ENCODE data around the gene DCST1.

The DCST1 gene

GRCh38 chr1:155080312-155081228 is 46.9 kb downstream of the DCST1 start:
- TF ChIP-seq GATA3 (IDR thresholded peaks at IDR 0.05; ENCODE audit: low read depth, low read length) = no peak
- no peak for TF ChIP-seq GATA2 (IDR thresholded peaks at IDR 0.05; ENCODE audit: low read depth, low read length)

GRCh38 chr1:155081472-155082300 is 48.1 kb downstream of the DCST1 start:
- TF ChIP-seq GATA2 (IDR thresholded peaks at IDR 0.05; ENCODE audit: low read depth, low read length) = no peak
- TF ChIP-seq GATA3 (IDR thresholded peaks at IDR 0.05; ENCODE audit: low read depth, low read length) = no peak

GRCh38 chr1:155082301-155083051 is 48.9 kb downstream of the DCST1 start:
- TF ChIP-seq GATA2 (IDR thresholded peaks at IDR 0.05; ENCODE audit: low read depth, low read length) (no peak), GATA3 (IDR thresholded peaks at IDR 0.05; ENCODE audit: low read depth, low read length) (no peak)

- no peak for TF ChIP-seq GATA3 (IDR thresholded peaks at IDR 0.05; ENCODE audit: low read depth, low read length)
- no peak for TF ChIP-seq GATA2 (IDR thresholded peaks at IDR 0.05; ENCODE audit: low read depth, low read length)
These were observed 49.5 kb downstream of the DCST1 start for GRCh38 chr1:155083052-155083541.

- TF ChIP-seq GATA2 (IDR thresholded peaks at IDR 0.05; ENCODE audit: low read depth, low read length) = no peak
- TF ChIP-seq GATA3 (IDR thresholded peaks at IDR 0.05; ENCODE audit: low read depth, low read length) = no peak
These were observed 50.5 kb downstream of the DCST1 start for GRCh38 chr1:155083865-155084721.

- TF ChIP-seq GATA2 (IDR thresholded peaks at IDR 0.05; ENCODE audit: low read depth, low read length) (no peak; the same call in 1 of the 2 replicates), GATA3 (IDR thresholded peaks at IDR 0.05; ENCODE audit: low read depth, low read length) (no peak)
These were observed 51.3 kb downstream of the DCST1 start for GRCh38 chr1:155084722-155085503.

- no peak for TF ChIP-seq GATA3 (IDR thresholded peaks at IDR 0.05; ENCODE audit: low read depth, low read length)
- TF ChIP-seq GATA2 (IDR thresholded peaks at IDR 0.05; ENCODE audit: low read depth, low read length) = no peak
These were observed 52.0 kb downstream of the DCST1 start for GRCh38 chr1:155085504-155086127.

- no peak for TF ChIP-seq GATA2 (IDR thresholded peaks at IDR 0.05; ENCODE audit: low read depth, low read length)
- no peak for TF ChIP-seq GATA3 (IDR thresholded peaks at IDR 0.05; ENCODE audit: low read depth, low read length)
These were observed 52.6 kb downstream of the DCST1 start for GRCh38 chr1:155086128-155086741.

GRCh38 chr1:155086856-155087535 is 53.4 kb downstream of the DCST1 start:
- no peak for TF ChIP-seq GATA2 (IDR thresholded peaks at IDR 0.05; ENCODE audit: low read depth, low read length)
- no peak for TF ChIP-seq GATA3 (IDR thresholded peaks at IDR 0.05; ENCODE audit: low read depth, low read length)

- TF ChIP-seq GATA3 (IDR thresholded peaks at IDR 0.05; ENCODE audit: low read depth, low read length) (no peak), GATA2 (IDR thresholded peaks at IDR 0.05; ENCODE audit: low read depth, low read length) (no peak)
These were observed 57.7 kb downstream of the DCST1 start for GRCh38 chr1:155091071-155092051.

Measured in SH-SY5Y (cell line).